Neuronal stem cell (in vitro differentiated cells): ENCODE results near the gene MORN3.
A peak's percentile ranks its signal among the peaks of the same experiment; 100 is the strongest.

ENCODE experiments used
- DNase-seq: peaks from one replicate; pipeline ENCODE4 v3.0.0-alpha.2; 2013; ENCODE audit warnings: low spot score
- H2AFZ ChIP-seq: one replicate; pipeline ENCODE4 v1.6.1; 2013; ENCODE audit warnings: mild to moderate bottlenecking, low read length, inconsistent platforms
- H2AK5ac ChIP-seq: 2 replicates; pipeline ENCODE4 v1.6.1; 2013; ENCODE audit warnings: low read depth, mild to moderate bottlenecking, inconsistent platforms, low read length, moderate library complexity, mixed read lengths
- H2BK120ac ChIP-seq: 2 replicates; pipeline ENCODE4 v1.6.1; 2013; ENCODE audit warnings: low read depth, mild to moderate bottlenecking, inconsistent platforms, low read length, moderate library complexity, mixed read lengths
- H2BK12ac ChIP-seq: one replicate; pipeline ENCODE4 v1.6.1; 2013; ENCODE audit warnings: low read length, inconsistent platforms
- H2BK15ac ChIP-seq: 2 replicates; pipeline ENCODE4 v1.6.1; 2013; ENCODE audit warnings: mild to moderate bottlenecking, low read length, inconsistent platforms, mixed read lengths
- H2BK5ac ChIP-seq: one replicate; pipeline ENCODE4 v1.6.1; 2013; ENCODE audit warnings: inconsistent platforms, mild to moderate bottlenecking, low read length, moderate library complexity
- H3K14ac ChIP-seq: one replicate; pipeline ENCODE4 v1.6.1; 2013; ENCODE audit warnings: low read length, inconsistent platforms
- H3K18ac ChIP-seq: 2 replicates; pipeline ENCODE4 v1.6.1; 2013; ENCODE audit warnings: low read length, inconsistent platforms
- H3K23ac ChIP-seq: 2 replicates; pipeline ENCODE4 v1.6.1; 2013; ENCODE audit warnings: low read depth, mild to moderate bottlenecking, mixed read lengths, low read length, inconsistent platforms; ENCODE audit not compliant: poor library complexity
- H3K27ac ChIP-seq: replicated peaks from 3 replicates; pipeline ENCODE4 v1.5.1; 2013; ENCODE audit warnings: low read length, inconsistent platforms
- H3K27me3 ChIP-seq, 3 experiments: 2 replicates each; pipeline ENCODE4 v1.6.1; 2013; ENCODE audit warnings: low read length in 3 of 3, mild to moderate bottlenecking in 2 of 3, inconsistent platforms in 1 of 3, low read depth in 1 of 3, mixed read lengths in 1 of 3, moderate library complexity in 1 of 3; ENCODE audit not compliant: control insufficient read depth in 3 of 3, insufficient read depth in 3 of 3
- H3K36me3 ChIP-seq, 2 donors: replicated peaks in 1 of 2; 2 replicates each; pipeline ENCODE4 v1.6.1; 2013; ENCODE audit warnings: low read length in 2 of 2; ENCODE audit not compliant: control insufficient read depth in 2 of 2, insufficient read depth in 2 of 2
- H3K4ac ChIP-seq: 2 replicates; pipeline ENCODE4 v1.6.1; 2013; ENCODE audit warnings: inconsistent platforms, mild to moderate bottlenecking, low read length, moderate library complexity
- H3K4me1 ChIP-seq, 2 donors: 1 replicate in 1 of 2; 2 replicates in 1 of 2; pipeline ENCODE4 v1.6.1; 2013; ENCODE audit warnings: low read length in 2 of 2, low read depth in 1 of 2; ENCODE audit not compliant: control insufficient read depth in 2 of 2, insufficient read depth in 1 of 2
- H3K4me2 ChIP-seq: one replicate; pipeline ENCODE4 v1.6.1; 2013; ENCODE audit warnings: mild to moderate bottlenecking, low read length, inconsistent platforms; ENCODE audit not compliant: insufficient read depth, poor library complexity, severe bottlenecking
- H3K4me3 ChIP-seq, 2 donors: 2 replicates each; pipeline ENCODE4 v1.5.1; 2013; ENCODE audit warnings: low read length in 2 of 2, mild to moderate bottlenecking in 2 of 2, inconsistent platforms in 1 of 2, moderate library complexity in 1 of 2
- H3K79me1 ChIP-seq: one replicate; pipeline ENCODE4 v1.6.1; 2013; ENCODE audit warnings: low read depth, mild to moderate bottlenecking, inconsistent platforms, low read length, moderate library complexity
- H3K9ac ChIP-seq: one replicate; pipeline ENCODE4 v1.6.1; 2013; ENCODE audit warnings: mild to moderate bottlenecking, low read depth, low read length, inconsistent platforms; ENCODE audit not compliant: poor library complexity
- H3K9me3 ChIP-seq, 2 donors: replicated peaks in 1 of 2; 2 replicates each; pipeline versions ENCODE3 to v1.6.1; 2013; ENCODE audit warnings: low read length in 2 of 2, mild to moderate bottlenecking in 2 of 2, inconsistent platforms in 1 of 2, low read depth in 1 of 2, mixed read lengths in 1 of 2, moderate library complexity in 1 of 2; ENCODE audit not compliant: control insufficient read depth in 2 of 2, insufficient read depth in 1 of 2
- H4K8ac ChIP-seq: one replicate; pipeline ENCODE4 v1.6.1; 2013; ENCODE audit warnings: low read depth, mild to moderate bottlenecking, inconsistent platforms, low read length, moderate library complexity
- H4K91ac ChIP-seq: one replicate; pipeline ENCODE4 v1.6.1; 2013; ENCODE audit warnings: low read length, low read depth, mild to moderate bottlenecking, inconsistent platforms; ENCODE audit not compliant: poor library complexity
- WGBS, 2 donors: extraction: QIAGEN DNeasy Blood & Tissue Kit; methylation state at CpG; one replicate each; pipeline ENCODE4 v1.1.7; 2013; ENCODE audit warnings: missing lambda C conversion rate in 2 of 2, mixed read lengths in 1 of 2; ENCODE audit not compliant: insufficient read length in 2 of 2, insufficient replicate concordance in 1 of 2; ENCODE audit errors: extremely low coverage in 2 of 2; 5-methylcytosine and 5-hydroxymethylcytosine counted together

MORN3 gene

DNA sequence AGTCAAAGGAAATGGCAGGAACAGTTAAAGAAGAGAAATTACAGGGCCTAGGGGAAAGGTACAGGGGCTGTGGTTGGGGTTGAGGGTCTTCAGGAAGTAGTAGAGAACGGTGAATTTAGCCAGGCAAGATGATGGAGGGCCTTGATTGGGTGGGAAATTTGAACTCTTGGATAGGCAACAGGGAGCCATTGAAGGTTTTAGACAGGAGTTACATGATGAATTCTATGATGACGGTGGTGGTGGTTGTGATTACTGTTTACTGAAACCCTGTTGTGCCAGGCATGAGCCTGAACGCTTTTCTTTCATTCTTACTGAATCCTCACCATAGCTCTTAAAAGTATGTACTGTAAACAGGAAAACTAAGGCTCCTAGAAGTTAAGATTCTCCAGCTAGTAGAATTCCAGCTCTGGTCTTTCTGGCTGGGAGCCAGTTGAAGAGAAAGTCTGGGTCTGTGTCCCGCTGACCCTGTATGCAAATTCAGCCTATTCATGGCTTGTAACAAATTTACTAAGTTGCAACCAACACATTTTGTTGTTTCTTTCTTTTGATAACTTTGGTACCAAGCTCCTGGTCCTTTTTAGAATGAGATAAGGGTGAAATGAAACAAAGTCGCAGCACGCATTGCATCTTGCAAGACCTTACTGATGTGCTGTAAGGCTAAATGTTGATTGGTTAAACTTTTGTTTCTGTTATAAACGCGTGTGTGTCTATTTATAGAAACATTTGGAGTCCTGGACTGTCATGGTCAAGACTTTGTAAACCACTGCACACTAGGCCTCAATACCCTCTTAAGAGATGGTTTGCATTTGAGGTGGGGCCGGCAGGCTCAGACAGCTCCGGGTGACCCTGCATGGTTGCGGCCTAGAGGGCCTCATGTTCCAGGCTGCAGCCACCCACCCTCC, 37.1 kb downstream of the MORN3 start:
- Histone ChIP-seq H3K18ac (peak overlapping the region; percentile 82), H3K4me3 (no peak overlapping the region), H3K4me1 (peaks cover 11 to 29% of the 10 kb centered on the region in 2 donors), H3K27me3 (no peaks in the 10 kb centered on the region), H2BK5ac (no peak overlapping the region), H2BK15ac (no peak overlapping the region), H3K9ac (no peak overlapping the region), H2AFZ (no peak overlapping the region), H3K4me2 (no peak overlapping the region), H3K9me3 (peaks cover 0 to 4% of the 10 kb centered on the region in 2 donors), H3K27ac (no peak overlapping the region), H3K14ac (no peak overlapping the region), H3K36me3 (peaks cover 2 to 18% of the 10 kb centered on the region in 2 donors), H3K23ac (peak overlapping the region; percentile 6), H3K79me1 (peaks cover 8% of the 10 kb centered on the region), H4K8ac (no peak overlapping the region), H2AK5ac (peak overlapping the region; percentile 23), H2BK12ac (no peak overlapping the region), H2BK120ac (no peak overlapping the region), H3K4ac (peak overlapping the region; percentile 2), H4K91ac (no peak overlapping the region)
- WGBS, 2 donors, result no CpG with 5 or more reads among the region's 11 CpGs
- DNase-seq, result no peak

DNA sequence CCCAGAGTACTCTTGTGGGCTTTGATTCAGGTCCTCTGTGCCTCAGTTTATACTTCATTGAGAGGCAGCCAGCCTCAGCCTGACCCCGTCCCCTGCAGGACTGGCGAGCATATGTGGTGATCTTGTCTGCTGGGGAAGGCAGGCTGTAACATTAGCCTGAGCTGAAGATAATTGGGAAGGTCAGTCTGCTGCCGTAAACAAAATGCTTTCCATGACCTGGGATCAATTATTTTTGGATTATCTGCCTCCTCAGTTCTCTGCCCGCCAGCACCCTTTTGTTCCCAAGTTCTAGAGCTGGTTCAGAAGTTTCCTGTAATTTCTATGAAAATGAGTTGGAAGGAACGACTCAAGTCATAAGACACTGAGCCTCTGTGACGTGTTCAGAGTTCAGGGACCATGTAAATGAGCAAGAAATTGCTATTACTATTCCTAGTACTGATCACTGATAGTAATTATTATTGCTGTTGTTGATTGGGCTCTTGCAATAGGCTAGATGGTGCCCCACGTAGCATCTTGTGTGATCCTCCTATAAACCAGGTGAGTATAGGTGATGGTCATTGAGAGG, 38.6 kb downstream of the MORN3 start:
- no peak overlapping the region for H3K27ac ChIP-seq

DNA sequence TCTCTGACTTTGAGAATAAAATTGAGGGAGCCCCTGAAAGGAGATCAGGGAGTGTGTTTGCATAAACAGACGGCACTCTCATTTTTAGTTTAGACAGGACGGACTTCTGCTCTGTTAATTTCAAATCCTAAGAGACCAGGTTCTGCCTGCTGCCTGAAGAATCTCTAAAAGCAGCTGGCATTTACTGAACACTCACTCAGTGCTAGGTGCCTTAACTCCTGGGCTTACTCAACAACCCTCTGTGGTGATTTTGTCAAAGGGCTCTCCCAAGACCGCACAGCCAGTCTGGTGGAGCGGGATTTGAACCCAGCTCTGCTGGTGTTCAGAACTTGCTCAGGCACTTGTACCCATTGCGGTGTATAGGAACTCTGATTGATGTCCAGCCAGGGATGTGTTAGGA, 40.9 kb downstream of the MORN3 start:
- Histone ChIP-seq H2AK5ac (no peak overlapping the region), H2BK15ac (no peak overlapping the region), H3K27ac (no peak overlapping the region), H3K4me2 (no peak overlapping the region), H2BK12ac (no peak overlapping the region), H3K27me3 (no peaks in the 10 kb centered on the region), H3K14ac (no peak overlapping the region), H3K4me1 (peaks cover 14 to 34% of the 10 kb centered on the region in 2 donors), H2AFZ (no peak overlapping the region), H3K9me3 (no peaks in the 10 kb centered on the region), H3K18ac (no peak overlapping the region), H3K79me1 (peaks cover 4% of the 10 kb centered on the region), H3K23ac (no peak overlapping the region), H3K4me3 (peak overlapping the region in 1 of 2 donors; percentile 85), H2BK120ac (no peak overlapping the region), H3K36me3 (peaks cover 0 to 18% of the 10 kb centered on the region in 2 donors), H2BK5ac (no peak overlapping the region), H4K91ac (no peak overlapping the region), H4K8ac (no peak overlapping the region), H3K4ac (no peak overlapping the region), H3K9ac (no peak overlapping the region)
- no CpG with 5 or more reads among the region's 5 CpGs for WGBS, 2 donors
- DNase-seq, result no peak

More for the DNA sequence above, 38.6 kb downstream of the MORN3 start:
- Histone ChIP-seq H3K27me3 (no peaks in the 10 kb centered on the region), H3K4me2 (no peak overlapping the region), H3K9me3 (peaks cover 0 to 4% of the 10 kb centered on the region in 2 donors), H3K79me1 (peaks cover 8% of the 10 kb centered on the region), H3K9ac (no peak overlapping the region), H2AK5ac (no peak overlapping the region), H3K36me3 (peaks cover 2 to 18% of the 10 kb centered on the region in 2 donors), H2AFZ (no peak overlapping the region), H2BK15ac (no peak overlapping the region), H2BK5ac (no peak overlapping the region), H3K23ac (no peak overlapping the region), H4K8ac (no peak overlapping the region), H3K4me3 (peak overlapping the region in 1 of 2 donors; percentile 4), H3K18ac (no peak overlapping the region), H2BK120ac (no peak overlapping the region), H3K4ac (no peak overlapping the region), H3K4me1 (peaks cover 11 to 31% of the 10 kb centered on the region in 2 donors), H3K14ac (no peak overlapping the region), H4K91ac (no peak overlapping the region), H2BK12ac (no peak overlapping the region)
- no peak for DNase-seq
- no CpG with 5 or more reads among the region's 7 CpGs for WGBS, 2 donors

DNA sequence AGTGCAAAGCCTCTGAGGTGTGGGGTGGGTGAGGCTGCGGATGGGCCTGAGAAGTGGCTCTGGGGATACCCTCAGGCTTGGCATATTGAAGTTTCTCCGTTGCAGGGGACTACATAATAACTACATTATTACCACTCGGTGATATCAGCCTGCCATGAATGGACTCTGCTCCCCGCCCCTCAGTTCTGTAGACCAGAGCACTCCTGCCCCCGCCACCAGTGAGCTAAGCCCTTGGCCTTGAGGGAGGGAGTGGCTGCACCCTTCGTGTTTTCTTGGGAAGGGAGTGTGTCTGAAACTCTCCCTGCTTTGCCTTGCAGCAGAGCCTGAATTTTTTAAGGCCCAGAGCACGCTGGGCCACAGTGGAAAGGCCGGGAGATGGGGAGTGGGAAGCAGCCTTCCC, 41.4 kb downstream of the MORN3 start:
- no peak overlapping the region for H2BK120ac ChIP-seq
- H3K18ac ChIP-seq, result no peak overlapping the region
- peak overlapping the region; percentile 96 for H2AFZ ChIP-seq
- no peak overlapping the region for H3K27ac ChIP-seq
- peaks cover 0 to 18% of the 10 kb centered on the region in 2 donors for H3K36me3 ChIP-seq
- no peak overlapping the region for H4K91ac ChIP-seq
- H3K4me1 ChIP-seq, result peaks cover 14 to 31% of the 10 kb centered on the region in 2 donors
- no peak overlapping the region for H2AK5ac ChIP-seq
- no CpG with 5 or more reads among the region's 8 CpGs for WGBS, 2 donors
- no peak overlapping the region for H3K4ac ChIP-seq
- peak overlapping the region in 1 of 2 donors; percentile 85 for H3K4me3 ChIP-seq
- no peaks in the 10 kb centered on the region for H3K27me3 ChIP-seq
- no peaks in the 10 kb centered on the region for H3K9me3 ChIP-seq
- peak overlapping the region; percentile 51 for H3K4me2 ChIP-seq
- H3K9ac ChIP-seq, result peak overlapping the region; percentile 67
- H4K8ac ChIP-seq, result no peak overlapping the region
- no peak overlapping the region for H2BK12ac ChIP-seq
- H2BK15ac ChIP-seq, result no peak overlapping the region
- no peak overlapping the region for H3K23ac ChIP-seq
- no peak overlapping the region for H3K14ac ChIP-seq
- no peak for DNase-seq
- no peak overlapping the region for H2BK5ac ChIP-seq
- peaks cover 4% of the 10 kb centered on the region for H3K79me1 ChIP-seq
